GM12878 (cell line): ENCODE data around the gene CD72. TPM values are rescaled to one million over a fixed set of nuclear protein-coding genes. Genes with fewer than 3 reads are reported as not detected.

Source experiments
- ATAC-seq: fragments of 200-7000 bp; cut with Tn5 transposase; 3 replicates; pipeline ENCODE4 v1.9.1; 2020; ENCODE audit warnings: mild to moderate bottlenecking, moderate library complexity
- BruUV-seq: library from RNA; stranded (reverse); fragments of 400-500 nt; replicated peaks from 2 replicates; lab custom pipeline; 2021; lab: Mats Ljungman, UMichigan
- CTCF ChIA-PET: fragments of 300-600 bp; sonication (Branson Sonifier 250); formaldehyde crosslinking; extraction: SDS; loops from one replicate; lab custom pipeline; 2021; ENCODE audit warnings: inconsistent platforms; lab: Yijun Ruan, JAX
- POLR2A ChIA-PET: fragments of 350-600 bp; formaldehyde crosslinking; extraction: SDS; loops from one replicate; lab custom pipeline; 2021; ENCODE audit warnings: inconsistent platforms; lab: Charles Lee
- RAD21 ChIA-PET: fragments of 300-600 bp; sonication (Branson Sonifier 250); formaldehyde crosslinking; loops from one replicate; lab custom pipeline; 2023; ENCODE audit warnings: antibody characterized with exemption; ENCODE audit not compliant: unreplicated experiment; lab: Charles Lee
- SMC1A ChIA-PET: fragments of 300-600 bp; sonication (Branson Sonifier 250); formaldehyde crosslinking; loops from one replicate; lab custom pipeline; 2023; ENCODE audit not compliant: unreplicated experiment, uncharacterized antibody; lab: Charles Lee
- DNase-seq: peaks from one replicate; pipeline ENCODE4 v3.0.0-alpha.2; 2011; ENCODE audit warnings: low read depth, low spot score
- FAIRE-seq: peaks from 3 replicates; lab custom pipeline; 2011; peaks lifted over from hg19 to GRCh38; lab: Jason Lieb, UNC
- H2AFZ ChIP-seq: 2 replicates; pipeline ENCODE4 v1.6.0; 2011; ENCODE audit warnings: low read depth, low read length, control low read depth; ENCODE audit not compliant: control insufficient read depth
- H3K27ac ChIP-seq: 2 replicates; pipeline ENCODE4 v1.5.1; 2011; ENCODE audit warnings: control low read depth; ENCODE audit not compliant: control insufficient read depth, insufficient read depth
- H3K27me3 ChIP-seq, 2 experiments: replicated peaks in 1 of 2; 2 replicates each; pipeline versions ENCODE4 v1.6.0 to v1.6.1; 2011; ENCODE audit warnings: low read length in 1 of 2; ENCODE audit not compliant: control insufficient read depth in 2 of 2, insufficient read depth in 2 of 2
- H3K36me3 ChIP-seq, 2 experiments: 2 replicates each; pipeline ENCODE4 v1.5.1; 2011; ENCODE audit warnings: low read length in 1 of 2; ENCODE audit not compliant: control insufficient read depth in 2 of 2, insufficient read depth in 2 of 2
- H3K4me1 ChIP-seq: 2 replicates; pipeline ENCODE4 v1.6.1; 2011; ENCODE audit warnings: mild to moderate bottlenecking, low read length, moderate library complexity, mixed read lengths; ENCODE audit not compliant: control insufficient read depth, insufficient read depth
- H3K4me2 ChIP-seq: 2 replicates; pipeline ENCODE4 v1.6.0; 2011; ENCODE audit warnings: control low read depth; ENCODE audit not compliant: control insufficient read depth, insufficient read depth
- H3K4me3 ChIP-seq: fragments of 200-600 bp; sonication (generic); 2 replicates; pipeline ENCODE4 v1.5.1; 2016
- H3K79me2 ChIP-seq: 2 replicates; pipeline ENCODE4 v1.6.0; 2011; ENCODE audit warnings: low read length; ENCODE audit not compliant: control insufficient read depth, insufficient read depth
- H3K9ac ChIP-seq: 2 replicates; pipeline ENCODE4 v1.8.0; 2011; ENCODE audit warnings: low read length, control low read depth, mixed read lengths; ENCODE audit not compliant: control insufficient read depth, insufficient read depth
- H3K9me3 ChIP-seq: replicated peaks from 3 replicates; pipeline ENCODE4 v1.5.1; 2011; ENCODE audit warnings: mild to moderate bottlenecking, low read length; ENCODE audit not compliant: control insufficient read depth, insufficient read depth
- H4K20me1 ChIP-seq: 2 replicates; pipeline ENCODE4 v1.6.0; 2011; ENCODE audit not compliant: control insufficient read depth, insufficient read depth
- BHLHE40 ChIP-seq, 2 experiments: fragments of 450-650 bp in 1 of 2; IDR thresholded peaks; 2 replicates each; pipeline ENCODE4 v1.6.1; 2011 to 2017; ENCODE audit warnings: low read depth in 2 of 2, borderline replicate concordance in 1 of 2, improper control_type of control experiment in 1 of 2, low read length in 1 of 2, mild to moderate bottlenecking in 1 of 2
- CHD2 ChIP-seq: IDR thresholded peaks from 2 replicates; pipeline ENCODE4 v1.6.1; 2011; ENCODE audit warnings: low read depth, low read length, improper control_type of control experiment, borderline replicate concordance
- EP300 ChIP-seq, 2 experiments: fragments of 150-350 bp in 1 of 2; IDR thresholded peaks; 2 replicates each; pipeline ENCODE4 v1.6.1; 2011 to 2012; ENCODE audit warnings: low read depth in 2 of 2, low read length in 2 of 2, borderline replicate concordance in 1 of 2, improper control_type of control experiment in 1 of 2, inconsistent platforms in 1 of 2; ENCODE audit not compliant: control insufficient read depth in 1 of 2
- FOS ChIP-seq: IDR thresholded peaks from 3 replicates; pipeline ENCODE4 v1.6.1; 2011; ENCODE audit warnings: borderline replicate concordance; ENCODE audit not compliant: insufficient read length; ENCODE audit errors: extremely low read depth
- IKZF2 ChIP-seq, 2 experiments: fragments of 450-650 bp; IDR thresholded peaks; 2 replicates each; pipeline ENCODE4 v1.6.1; 2017; ENCODE audit warnings: mild to moderate bottlenecking in 2 of 2, moderate library complexity in 2 of 2
- MLLT1 ChIP-seq: fragments of 450-650 bp; IDR thresholded peaks from 2 replicates; pipeline ENCODE4 v1.6.1; 2016; ENCODE audit warnings: mild to moderate bottlenecking
- NR2F1 ChIP-seq: fragments of 450-650 bp; conservative IDR thresholded peaks from 2 replicates; pipeline ENCODE4 v1.6.1; 2017; ENCODE audit warnings: mild to moderate bottlenecking
- POLR2A ChIP-seq: IDR thresholded peaks from 2 replicates; pipeline ENCODE4 v1.6.1; 2011; ENCODE audit warnings: low read depth, mild to moderate bottlenecking, low read length
- RAD21 ChIP-seq: IDR thresholded peaks from 2 replicates; pipeline ENCODE4 v1.6.1; 2011; ENCODE audit warnings: mild to moderate bottlenecking, low read depth, low read length, moderate library complexity; ENCODE audit not compliant: insufficient read depth
- WGBS: methylation state at CpG from one replicate; pipeline ENCODE4 v1.1.6; 2016; ENCODE audit warnings: low lambda C conversion rate; ENCODE audit not compliant: insufficient replicate concordance, insufficient coverage; ENCODE audit errors: missing lambda C conversion rate; 5-methylcytosine and 5-hydroxymethylcytosine counted together
- in situ Hi-C: fragments of 300-500 bp; cut with MboI; formaldehyde crosslinking; loops from 9 replicates; pipeline ENCODE4 v1.14.3; 2018; ENCODE audit warnings: mixed read lengths
- intact Hi-C: fragments of 100-400 bp; cut with micrococcal nuclease; formaldehyde crosslinking; loops from one replicate; pipeline ENCODE4 v1.14.2; 2022; ENCODE audit not compliant: unreplicated experiment
- polyA plus RNA-seq, 11 experiments: library from polyadenylated mRNA; depleted of rRNA in 4 of 11; unstranded in 6 of 11; stranded (reverse) in 5 of 11; fragments of >200 nt; fragmentation: Nextera tagmentation in 4 of 11; fragmentation: Illumina TruSeq in 1 of 11; extraction: Ambion mirVana in 4 of 11; extraction: Trizol in 1 of 11; gene quantifications; 1 replicate in 1 of 11; 2 replicates in 10 of 11; pipeline versions ENCODE4 v1.2.1 to v1.2.3, GENCODE V29; 2011 to 2016; ENCODE audit warnings: inconsistent platforms in 2 of 11, missing spikeins in 2 of 11, low read depth in 1 of 11
- total RNA-seq, 4 experiments: library from RNA; depleted of rRNA in 3 of 4; stranded (reverse); fragments of >200 nt in 3 of 4; fragmentation: Illumina TruSeq in 1 of 4; extraction: Trizol in 1 of 4; gene quantifications; 2 replicates each; pipeline versions ENCODE4 v1.2.1 to v1.2.3, GENCODE V29; 2013 to 2021

The CD72 gene
- total and polyA plus RNA-seq, 10 of the 15 experiments (the other 5 are each of a cell fraction or from before 2014, with no cell fraction given): 2.1 to 14.2 (median 4.4) TPM

- TF ChIP-seq FOS (no peak), RAD21 (peak; percentile 76), NR2F1 (no peak), POLR2A (peak; percentile 81)
Observed at GRCh38 chr9:35603986-35604577, 14.1 kb downstream of the CD72 start (continued).

DNA sequence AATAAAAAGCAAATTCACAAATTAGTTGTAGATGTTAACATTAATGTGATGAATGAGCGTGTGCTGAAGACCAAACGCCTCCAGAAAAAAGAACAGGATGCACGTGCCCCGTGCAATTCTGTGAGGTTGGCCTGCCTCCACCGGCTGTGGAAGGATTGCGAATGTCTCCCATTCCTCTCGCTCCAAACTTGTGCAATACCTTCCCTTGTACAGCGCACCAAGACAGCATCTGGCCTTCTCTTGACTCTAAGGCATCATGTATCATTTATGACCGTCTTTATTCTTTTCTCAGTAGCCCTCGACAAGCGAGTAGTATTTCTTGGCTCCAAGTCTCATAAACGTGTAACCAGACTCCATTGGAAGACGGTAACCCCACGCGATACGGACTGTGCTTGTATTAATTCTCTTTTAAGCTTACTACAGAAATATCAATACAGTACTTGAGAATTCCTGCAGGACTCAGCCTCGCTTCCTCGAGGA, 14.7 kb downstream of the CD72 start:
- Histone ChIP-seq H3K36me3 (no peaks in the 10 kb centered on the region), H3K27me3 (no peaks in the 10 kb centered on the region), H3K9me3 (no peaks in the 10 kb centered on the region; the same call in 2 of the 3 replicates), H3K4me1 (peaks cover 12% of the 10 kb centered on the region), H4K20me1 (no peaks in the 10 kb centered on the region), H3K79me2 (no peaks in the 10 kb centered on the region; the same call in 1 of the 2 replicates), H3K4me3 (peak overlapping the region; percentile 50; the same call in 1 of the 2 replicates), H3K4me2 (peak overlapping the region; percentile 46), H2AFZ (peak overlapping the region; percentile 93), H3K9ac (no peak overlapping the region; the same call in 1 of the 2 replicates), H3K27ac (peak overlapping the region; percentile 57)
- BruUV-seq: TSS peak; percentile 89
- ChIA-PET CTCF (interaction anchor here (0.7 to 3.1 kb wide), 31 partner anchors 9 to 509 kb away, joined by 3 to 53 read pairs (median 4); partner anchors contain the start of genes ARHGEF39, CREB3, GBA2 and RGP1), RAD21 (interaction anchor here (0.6 to 3.5 kb wide), 17 partner anchors 12 to 278 kb away, joined by 3 to 57 read pairs (median 5); partner anchors contain the start of genes CCDC107, CREB3, RMRP and SIT1), POLR2A (interaction anchor here (0.9 to 3.1 kb wide), 5 partner anchors 16 to 129 kb away, joined by 3 to 18 read pairs (median 6); partner anchors contain the start of genes CD72 and CREB3), SMC1A (interaction anchor here (0.9 to 3.3 kb wide), 11 partner anchors 13 to 223 kb away, joined by 3 to 34 read pairs (median 5); partner anchors contain the start of genes CCDC107 and RMRP)
- ATAC-seq (no peak), DNase-seq (no peak), FAIRE-seq (no peak)
- 26% methylated on average over 18 of the region's 18 CpGs for WGBS
- intact Hi-C loops: loop anchor here (10.0 kb wide), 2 partner anchors 211 to 489 kb away; partner anchors contain the start of genes ATOSB, HINT2 and SPAG8
- in situ Hi-C loops: loop anchor here (5.0 kb wide), 1 partner anchor 486 kb away; the partner anchor contains the start of gene ATOSB
- 0 out of 4 replicates have a peak, but pooled peaks of 1 of the 2 experiments have one; percentile 9 for TF ChIP-seq EP300 (IDR thresholded peaks at IDR 0.05; ENCODE audit: borderline replicate concordance in 1 of 2, control insufficient read depth in 1 of 2, low read depth in 2 of 2, low read length in 2 of 2)
- peak in 1 of 2 experiments; percentile 42; a peak in 1 of 4 replicates for TF ChIP-seq BHLHE40 (IDR thresholded peaks at IDR 0.05; ENCODE audit: borderline replicate concordance in 1 of 2, low read depth in 2 of 2, low read length in 1 of 2)
- no peak for TF ChIP-seq CHD2
- TF ChIP-seq IKZF2 (IDR thresholded peaks at IDR 0.05): peak in 1 of 2 experiments; percentile 17; a peak in 1 of 4 replicates
- peak; percentile 74; the same call in 1 of the 2 replicates for TF ChIP-seq MLLT1
